HepG2 (cell line): ENCODE measurements around the gene PRM3. TPM values are rescaled to one million over a fixed set of nuclear protein-coding genes. Genes with fewer than 3 reads are reported as not detected.

Source experiments
- CAMTA2 ChIP-seq: sonication (generic); formaldehyde crosslinking; IDR thresholded peaks from 2 replicates; pipeline ENCODE4 v1.4.0; 2020; ENCODE audit warnings: mild to moderate bottlenecking, missing genetic modification reagents, borderline replicate concordance
- ELK4 ChIP-seq: sonication (generic); formaldehyde crosslinking; IDR thresholded peaks from 2 replicates; pipeline ENCODE4 v1.9.0; 2021; ENCODE audit warnings: missing genetic modification reagents, borderline replicate concordance
- FOXP1 ChIP-seq, 2 experiments: fragments of 450-650 bp in 1 of 2; IDR thresholded peaks; 2 replicates each; pipeline ENCODE4 v1.6.1; 2017 to 2018; ENCODE audit warnings: antibody characterized with exemption in 1 of 2
- NCOR1 ChIP-seq: fragments of 200-600 bp; sonication (generic); IDR thresholded peaks from 2 replicates; pipeline ENCODE4 v1.7.0; 2017; ENCODE audit warnings: antibody characterized with exemption, low read length, borderline replicate concordance
- SMAD3 ChIP-seq: sonication (generic); formaldehyde crosslinking; IDR thresholded peaks from 2 replicates; pipeline ENCODE4 v1.4.0; 2020; ENCODE audit warnings: missing genetic modification reagents
- SOX13 ChIP-seq, 3 experiments: fragments of 450-650 bp in 1 of 3; sonication (generic) in 1 of 3; formaldehyde crosslinking in 1 of 3; IDR thresholded peaks in 2 of 3; conservative IDR thresholded peaks in 1 of 3; 2 replicates each; pipeline versions ENCODE4 v1.5.0 to v1.6.1; 2016 to 2020; ENCODE audit warnings: antibody characterized with exemption in 1 of 3, mild to moderate bottlenecking in 1 of 3, missing compliant biosample characterization in 1 of 3, missing genetic modification reagents in 1 of 3, moderate library complexity in 1 of 3
- TAF1 ChIP-seq: sonication (generic); formaldehyde crosslinking; IDR thresholded peaks from 2 replicates; pipeline ENCODE4 v1.4.0; 2020; ENCODE audit warnings: missing genetic modification reagents
- TBX2 ChIP-seq: sonication (generic); formaldehyde crosslinking; IDR thresholded peaks from 2 replicates; pipeline ENCODE4 v1.5.0; 2020; ENCODE audit warnings: missing genetic modification reagents, mild to moderate bottlenecking, borderline replicate concordance
- TGIF2 ChIP-seq: IDR thresholded peaks from 2 replicates; pipeline ENCODE4 v1.6.1; 2016; ENCODE audit warnings: control low read depth, missing compliant biosample characterization
- THAP9 ChIP-seq: sonication (generic); formaldehyde crosslinking; IDR thresholded peaks from 2 replicates; pipeline ENCODE4; 2020; ENCODE audit warnings: missing genetic modification reagents, mild to moderate bottlenecking, borderline replicate concordance
- TRIM24 ChIP-seq: sonication (generic); formaldehyde crosslinking; IDR thresholded peaks from 2 replicates; pipeline ENCODE4 v1.8.0; 2022; ENCODE audit warnings: mild to moderate bottlenecking, missing genetic modification reagents
- ZBTB38 ChIP-seq: sonication (generic); formaldehyde crosslinking; IDR thresholded peaks from 2 replicates; pipeline ENCODE4 v1.5.1; 2020; ENCODE audit warnings: mild to moderate bottlenecking, missing genetic modification reagents
- ZFY ChIP-seq: sonication (generic); formaldehyde crosslinking; IDR thresholded peaks from 2 replicates; pipeline ENCODE4 v1.4.0; 2020; ENCODE audit warnings: missing genetic modification reagents
- ZNF225 ChIP-seq: sonication (generic); formaldehyde crosslinking; IDR thresholded peaks from 2 replicates; pipeline ENCODE4 v1.4.0; 2020; ENCODE audit warnings: mild to moderate bottlenecking, missing genetic modification reagents
- ZNF432 ChIP-seq: sonication (generic); formaldehyde crosslinking; IDR thresholded peaks from 2 replicates; pipeline ENCODE4 v1.5.0; 2020; ENCODE audit warnings: missing genetic modification reagents, mild to moderate bottlenecking, borderline replicate concordance
- ZNF563 ChIP-seq: sonication (generic); formaldehyde crosslinking; IDR thresholded peaks from 2 replicates; pipeline ENCODE4 v1.8.0; 2022; ENCODE audit warnings: mild to moderate bottlenecking, moderate library complexity, missing genetic modification reagents
- ZNF574 ChIP-seq: sonication (generic); formaldehyde crosslinking; IDR thresholded peaks from 2 replicates; pipeline ENCODE4 v1.4.0; 2020; ENCODE audit warnings: missing genetic modification reagents
- ZSCAN22 ChIP-seq: sonication (generic); formaldehyde crosslinking; IDR thresholded peaks from 2 replicates; pipeline ENCODE4 v1.4.0; 2020; ENCODE audit warnings: mild to moderate bottlenecking, missing genetic modification reagents
- polyA plus RNA-seq, 8 experiments: library from polyadenylated mRNA; depleted of rRNA in 3 of 8; stranded (reverse) in 7 of 8; unstranded in 1 of 8; fragments of >200 nt; fragmentation: Illumina TruSeq in 4 of 8; extraction: Trizol in 4 of 8; gene quantifications; 2 replicates each; pipeline versions ENCODE4 v1.2.1 to v1.2.3, GENCODE V29; 2011 to 2016; ENCODE audit warnings: low read depth in 4 of 8, missing spikeins in 1 of 8, mixed read lengths in 1 of 8; ENCODE audit not compliant: insufficient read depth in 1 of 8
- total RNA-seq, 5 experiments: library from RNA; depleted of rRNA; stranded (reverse); fragments of >200 nt; fragmentation: Illumina TruSeq; extraction: Trizol; gene quantifications; 2 replicates each; pipeline ENCODE4 v1.2.3, GENCODE V29; 2016; ENCODE audit warnings: low read depth in 1 of 5
- TF ChIP-seq, protein P1 (sequence below): sonication (generic); formaldehyde crosslinking; IDR thresholded peaks from 2 replicates; pipeline ENCODE4 v1.4.0; 2020; ENCODE audit warnings: mild to moderate bottlenecking, low read depth, missing genetic modification reagents

The PRM3 gene
- total and polyA plus RNA-seq, 2 of the 13 experiments (the other 11 are each of a cell fraction or from before 2014, with no cell fraction given): not detected

- no peak for TF ChIP-seq ELK4 (CRISPR knock-in tag)
- TF ChIP-seq ZSCAN22: peak; percentile 44; the same call in 1 of the 2 replicates
- TF ChIP-seq ZNF225 (CRISPR knock-in tag): peak; percentile 76; the same call in 1 of the 2 replicates
- peak; percentile 20; the same call in 1 of the 2 replicates for TF ChIP-seq TBX2
- peak; percentile 81; the same call in 1 of the 2 replicates for TF ChIP-seq TGIF2 (CRISPR knock-in tag)
- no peak for TF ChIP-seq FOXP1 (IDR thresholded peaks at IDR 0.05)
- TF ChIP-seq FOXP1 (CRISPR knock-in tag; IDR thresholded peaks at IDR 0.05): no peak
- TF ChIP-seq TRIM24: no peak
- peak; percentile 96 for TF ChIP-seq ZBTB38
- TF ChIP-seq SMAD3 (CRISPR knock-in tag): no peak
- TF ChIP-seq THAP9 (CRISPR knock-in tag): peak; percentile 82
- TF ChIP-seq ZFY (CRISPR knock-in tag): no peak
- TF ChIP-seq, protein P1, sequence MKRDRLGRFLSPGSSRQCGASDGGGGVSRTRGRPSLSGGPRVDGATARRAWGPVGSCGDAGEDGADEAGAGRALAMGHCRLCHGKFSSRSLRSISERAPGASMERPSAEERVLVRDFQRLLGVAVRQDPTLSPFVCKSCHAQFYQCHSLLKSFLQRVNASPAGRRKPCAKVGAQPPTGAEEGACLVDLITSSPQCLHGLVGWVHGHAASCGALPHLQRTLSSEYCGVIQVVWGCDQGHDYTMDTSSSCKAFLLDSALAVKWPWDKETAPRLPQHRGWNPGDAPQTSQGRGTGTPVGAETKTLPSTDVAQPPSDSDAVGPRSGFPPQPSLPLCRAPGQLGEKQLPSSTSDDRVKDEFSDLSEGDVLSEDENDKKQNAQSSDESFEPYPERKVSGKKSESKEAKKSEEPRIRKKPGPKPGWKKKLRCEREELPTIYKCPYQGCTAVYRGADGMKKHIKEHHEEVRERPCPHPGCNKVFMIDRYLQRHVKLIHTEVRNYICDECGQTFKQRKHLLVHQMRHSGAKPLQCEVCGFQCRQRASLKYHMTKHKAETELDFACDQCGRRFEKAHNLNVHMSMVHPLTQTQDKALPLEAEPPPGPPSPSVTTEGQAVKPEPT (CRISPR knock-in tag): peak; percentile 95
- peak; percentile 82; the same call in 1 of the 2 replicates for TF ChIP-seq ZNF563
- peak; percentile 79 for TF ChIP-seq ZNF574 (CRISPR knock-in tag)
- TF ChIP-seq SOX13 (IDR thresholded peaks at IDR 0.05): 0 out of 2 replicates have a peak, but pooled peaks have one; percentile 21
- peak in 1 of 2 experiments; percentile 39; a peak in 2 of 4 replicates for TF ChIP-seq SOX13 (CRISPR knock-in tag; conservative IDR thresholded peaks at IDR 0.05 in 1 of 2, IDR thresholded peaks at IDR 0.05 in 1 of 2)
- TF ChIP-seq TAF1 (CRISPR knock-in tag): no peak
- TF ChIP-seq CAMTA2 (CRISPR knock-in tag): no peak
- no peak for TF ChIP-seq NCOR1
- TF ChIP-seq ZNF432 (CRISPR knock-in tag): no peak
Observed at GRCh38 chr16:11257131-11257938, 16.1 kb downstream of the PRM3 start (continued).
